ENCODE data around the gene APOL1. TPM values are rescaled to one million over a fixed set of nuclear protein-coding genes. Genes with fewer than 3 reads are reported as not detected.

APOL1 gene
- total RNA-seq, 2 experiments from 2014 or later = 13.8 to 17.1 TPM

- POLR2A ChIA-PET = interaction anchor here (0.7 to 1.7 kb wide), 7 partner anchors 9 to 222 kb away, joined by 3 to 5 read pairs (median 3); no protein-coding TSS in a partner anchor
These were observed 45.7 kb downstream of the APOL1 start for GRCh38 chr22:36298601-36299000.

GRCh38 chr22:36299295-36299694 is 46.4 kb downstream of the APOL1 start:
- intact Hi-C loops (cut with micrococcal nuclease) = no loop called here
- no peak overlapping the region for H3K4me3 Mint-ChIP-seq
- ATAC-seq (no peak), DNase-seq (no peak)
- CTCF ChIA-PET = interaction anchor here (1.0 to 10.8 kb wide), 9 partner anchors 10 to 187 kb away, joined by 4 to 152 read pairs (median 44); no protein-coding TSS in a partner anchor
- peaks cover 77% of the 10 kb centered on the region for H3K36me3 Mint-ChIP-seq (ENCODE audit: low read depth)
- H3K9me3 Mint-ChIP-seq = no peaks in the 10 kb centered on the region
- H3K27ac Mint-ChIP-seq = peak overlapping the region; percentile 46
- POLR2A ChIA-PET = interaction anchor here (1.0 to 1.7 kb wide), 6 partner anchors 10 to 230 kb away, joined by 3 to 5 read pairs (median 4); partner anchors contain the start of gene EIF3D
- no peak for TF ChIP-seq CTCF (IDR thresholded peaks at IDR 0.05)
- no peaks in the 10 kb centered on the region for H3K27me3 Mint-ChIP-seq
- peaks cover 9% of the 10 kb centered on the region for H3K4me1 Mint-ChIP-seq (ENCODE audit: low read depth)

More at GRCh38 chr22:36298601-36299000, 45.7 kb downstream of the APOL1 start:
- CTCF ChIA-PET = interaction anchor here (1.0 to 10.8 kb wide), 8 partner anchors 9 to 188 kb away, joined by 4 to 152 read pairs (median 10); no protein-coding TSS in a partner anchor
- Mint-ChIP-seq H3K36me3 (ENCODE audit: low read depth) (peaks cover 78% of the 10 kb centered on the region), H3K27ac (no peak overlapping the region), H3K4me1 (ENCODE audit: low read depth) (peaks cover 12% of the 10 kb centered on the region), H3K27me3 (no peaks in the 10 kb centered on the region), H3K9me3 (no peaks in the 10 kb centered on the region), H3K4me3 (no peak overlapping the region)
- no peak for TF ChIP-seq CTCF (IDR thresholded peaks at IDR 0.05)
- intact Hi-C loops (cut with micrococcal nuclease) = no loop called here
- ATAC-seq = no peak
- DNase-seq = no peak

GRCh38 chr22:36299911-36300310 is 47.0 kb downstream of the APOL1 start:
- Mint-ChIP-seq H3K9me3 (no peaks in the 10 kb centered on the region), H3K36me3 (ENCODE audit: low read depth) (peaks cover 75% of the 10 kb centered on the region), H3K27me3 (no peaks in the 10 kb centered on the region), H3K4me1 (ENCODE audit: low read depth) (peaks cover 6% of the 10 kb centered on the region), H3K27ac (no peak overlapping the region), H3K4me3 (no peak overlapping the region)
- intact Hi-C loops (cut with micrococcal nuclease) = no loop called here
- CTCF ChIA-PET = interaction anchor here (1.4 to 10.8 kb wide), 8 partner anchors 11 to 186 kb away, joined by 7 to 152 read pairs (median 46); no protein-coding TSS in a partner anchor
- no peak for DNase-seq
- ATAC-seq = no peak
- no peak for TF ChIP-seq CTCF (IDR thresholded peaks at IDR 0.05)
- POLR2A ChIA-PET = interaction anchor here (1.0 to 1.9 kb wide), 7 partner anchors 13 to 229 kb away, joined by 3 to 4 read pairs (median 4); partner anchors contain the start of gene EIF3D

GRCh38 chr22:36300396-36301212 is 47.7 kb downstream of the APOL1 start:
- Mint-ChIP-seq H3K27me3 (no peaks in the 10 kb centered on the region), H3K4me1 (ENCODE audit: low read depth) (peaks cover 6% of the 10 kb centered on the region), H3K4me3 (no peak overlapping the region), H3K27ac (peak overlapping the region; percentile 54), H3K9me3 (no peaks in the 10 kb centered on the region), H3K36me3 (ENCODE audit: low read depth) (peaks cover 75% of the 10 kb centered on the region)
- no peak for TF ChIP-seq CTCF (IDR thresholded peaks at IDR 0.05)
- POLR2A ChIA-PET = interaction anchor here (0.7 to 2.8 kb wide), 12 partner anchors 11 to 228 kb away, joined by 3 to 12 read pairs (median 4); partner anchors contain the start of genes EIF3D and TXN2
- CTCF ChIA-PET = interaction anchor here (0.7 to 10.8 kb wide), 46 partner anchors 8 to 235 kb away, joined by 3 to 152 read pairs (median 5); partner anchors contain the start of gene APOL2
- ATAC-seq (no peak), DNase-seq (no peak)
- intact Hi-C loops (cut with micrococcal nuclease) = loop anchor here (1.0 kb wide), 1 partner anchor 170 kb away; no protein-coding TSS in a partner anchor

Measured in activated CD8-positive, alpha-beta T cell treated with anti-CD3 and anti-CD28 coated beads for 36 hours (primary cell).